ENCODE measurements around the gene PAX1. TPM values are rescaled to one million over a fixed set of nuclear protein-coding genes. Genes with fewer than 3 reads are reported as not detected.

The PAX1 gene
- total and polyA plus RNA-seq, 8 donors: not detected

- H3K4me1 ChIP-seq: no peaks in the 10 kb centered on the region
- ATAC-seq (no peak), DNase-seq (no peak)
- H3K9me3 ChIP-seq: no peaks in the 10 kb centered on the region
- H3K27ac ChIP-seq: no peak overlapping the region
- H3K36me3 ChIP-seq: no peaks in the 10 kb centered on the region
- no peak for TF ChIP-seq CTCF (IDR thresholded peaks at IDR 0.05)
- intact Hi-C loops (cut with DNase I): no loop called here
- H3K4me3 ChIP-seq: no peak overlapping the region
- H3K27me3 ChIP-seq: no peaks in the 10 kb centered on the region
Measured at GRCh38 chr20:21665687-21666446, 39.6 kb upstream of the PAX1 start.

- H3K27me3 ChIP-seq: no peaks in the 10 kb centered on the region
- H3K36me3 ChIP-seq: no peaks in the 10 kb centered on the region
- H3K4me3 ChIP-seq: no peak overlapping the region
- H3K27ac ChIP-seq: no peak overlapping the region
- ATAC-seq: no peak
- no peaks in the 10 kb centered on the region for H3K4me1 ChIP-seq
- DNase-seq: no peak
- no peak for TF ChIP-seq CTCF (IDR thresholded peaks at IDR 0.05)
- intact Hi-C loops (cut with DNase I): no loop called here
- peaks cover 0 to under 1% of the 10 kb centered on the region in 2 donors for H3K9me3 ChIP-seq
Measured at GRCh38 chr20:21670126-21670525, 35.3 kb upstream of the PAX1 start.

GRCh38 chr20:21670981-21671380, 34.5 kb upstream of the PAX1 start:
- Histone ChIP-seq H3K36me3 (no peaks in the 10 kb centered on the region), H3K27me3 (no peaks in the 10 kb centered on the region), H3K9me3 (peaks cover 0 to 5% of the 10 kb centered on the region in 2 donors), H3K27ac (no peak overlapping the region), H3K4me3 (no peak overlapping the region), H3K4me1 (no peaks in the 10 kb centered on the region)
- no peak for TF ChIP-seq CTCF (IDR thresholded peaks at IDR 0.05)
- DNase-seq: no peak
- intact Hi-C loops (cut with DNase I): no loop called here
- ATAC-seq: no peak

- Histone ChIP-seq H3K27me3 (peaks cover 0 to 7% of the 10 kb centered on the region in 2 donors), H3K9me3 (peaks cover 0 to 5% of the 10 kb centered on the region in 2 donors), H3K4me1 (no peaks in the 10 kb centered on the region), H3K4me3 (no peak overlapping the region), H3K36me3 (no peaks in the 10 kb centered on the region), H3K27ac (no peak overlapping the region)
- no peak for DNase-seq
- ATAC-seq: no peak
- intact Hi-C loops (cut with DNase I): no loop called here
- no peak for TF ChIP-seq CTCF (IDR thresholded peaks at IDR 0.05)
Measured at GRCh38 chr20:21677261-21677660, 28.2 kb upstream of the PAX1 start.

GRCh38 chr20:21677781-21678180, 27.7 kb upstream of the PAX1 start:
- Histone ChIP-seq H3K4me1 (no peaks in the 10 kb centered on the region), H3K27me3 (peaks cover 0 to 7% of the 10 kb centered on the region in 2 donors), H3K4me3 (no peak overlapping the region), H3K27ac (no peak overlapping the region), H3K9me3 (peaks cover 0 to 5% of the 10 kb centered on the region in 2 donors), H3K36me3 (no peaks in the 10 kb centered on the region)
- TF ChIP-seq CTCF (IDR thresholded peaks at IDR 0.05): no peak
- intact Hi-C loops (cut with DNase I): no loop called here
- no peak for ATAC-seq
- DNase-seq: no peak
